C4-2B (cell line): ENCODE results near the gene ABI1.

Experiments
- ZFX ChIP-seq: fragments of 450-650 bp; IDR thresholded peaks from 2 replicates; pipeline ENCODE4 v1.6.1; 2017
- TF ChIP-seq, protein P1 (sequence below): fragments of 450-650 bp; conservative IDR thresholded peaks from 2 replicates; pipeline ENCODE4 v1.5.1; 2017; ENCODE audit warnings: mild to moderate bottlenecking

DNA sequence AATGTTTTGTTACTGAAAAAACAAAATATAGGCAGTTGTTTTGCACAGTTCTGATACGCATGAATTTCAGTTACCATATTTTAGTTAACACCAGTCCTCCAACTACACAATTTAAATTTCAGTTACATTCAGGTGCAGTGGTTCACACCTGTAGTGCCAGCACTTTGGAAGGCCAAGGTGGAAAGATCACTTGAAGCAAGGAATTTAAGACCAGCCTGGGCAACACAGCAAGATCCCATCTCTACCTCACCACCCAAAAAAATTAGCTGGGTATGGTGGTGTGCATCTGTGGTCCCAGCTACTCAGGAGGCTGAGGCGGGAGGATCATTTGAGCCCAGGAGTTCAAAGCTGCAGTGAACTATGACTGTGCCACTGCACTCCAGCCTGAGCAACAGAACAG is 45.3 kb downstream of the ABI1 start:
- TF ChIP-seq, protein P1, sequence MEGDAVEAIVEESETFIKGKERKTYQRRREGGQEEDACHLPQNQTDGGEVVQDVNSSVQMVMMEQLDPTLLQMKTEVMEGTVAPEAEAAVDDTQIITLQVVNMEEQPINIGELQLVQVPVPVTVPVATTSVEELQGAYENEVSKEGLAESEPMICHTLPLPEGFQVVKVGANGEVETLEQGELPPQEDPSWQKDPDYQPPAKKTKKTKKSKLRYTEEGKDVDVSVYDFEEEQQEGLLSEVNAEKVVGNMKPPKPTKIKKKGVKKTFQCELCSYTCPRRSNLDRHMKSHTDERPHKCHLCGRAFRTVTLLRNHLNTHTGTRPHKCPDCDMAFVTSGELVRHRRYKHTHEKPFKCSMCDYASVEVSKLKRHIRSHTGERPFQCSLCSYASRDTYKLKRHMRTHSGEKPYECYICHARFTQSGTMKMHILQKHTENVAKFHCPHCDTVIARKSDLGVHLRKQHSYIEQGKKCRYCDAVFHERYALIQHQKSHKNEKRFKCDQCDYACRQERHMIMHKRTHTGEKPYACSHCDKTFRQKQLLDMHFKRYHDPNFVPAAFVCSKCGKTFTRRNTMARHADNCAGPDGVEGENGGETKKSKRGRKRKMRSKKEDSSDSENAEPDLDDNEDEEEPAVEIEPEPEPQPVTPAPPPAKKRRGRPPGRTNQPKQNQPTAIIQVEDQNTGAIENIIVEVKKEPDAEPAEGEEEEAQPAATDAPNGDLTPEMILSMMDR = no peak
- TF ChIP-seq ZFX = no peak
